GM21423 (cell line): ENCODE measurements around the gene TMED10.
"Not testable (repeated sequence)": the region's sequence is repeated elsewhere in the genome, so short reads cannot be mapped to it uniquely, and the experiment has no call there.

Source experiments
- ATAC-seq: cut with Tn5 transposase; IDR thresholded peaks from one replicate; pipeline ENCODE4 v1.9.1; 2021; ENCODE audit warnings: mild to moderate bottlenecking, moderate library complexity; ENCODE audit not compliant: unreplicated experiment

TMED10 gene

DNA sequence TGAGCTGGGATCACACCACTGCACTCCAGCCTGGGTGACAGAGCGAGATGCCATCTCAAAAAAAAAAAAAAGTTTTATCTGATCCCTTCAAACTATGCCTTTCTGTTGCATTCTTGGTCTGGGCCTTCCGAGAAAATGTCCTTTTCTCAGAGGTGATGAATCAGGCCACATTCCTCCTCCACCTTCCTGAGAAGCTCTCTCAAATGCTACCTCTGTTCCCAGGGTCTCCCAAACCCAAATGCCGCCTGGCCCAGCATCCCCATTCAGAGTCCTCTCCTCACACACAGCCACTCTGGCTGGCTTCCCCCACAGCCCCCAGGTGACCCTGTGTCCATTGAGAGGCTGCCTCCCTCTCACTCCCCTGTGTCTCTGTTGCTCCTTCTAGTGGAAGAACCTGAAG, 19.7 kb upstream of the TMED10 start:
- no peak for ATAC-seq

- no peak for ATAC-seq
Observed at GRCh38 chr14:75191100-75191499, 14.7 kb upstream of the TMED10 start.

DNA sequence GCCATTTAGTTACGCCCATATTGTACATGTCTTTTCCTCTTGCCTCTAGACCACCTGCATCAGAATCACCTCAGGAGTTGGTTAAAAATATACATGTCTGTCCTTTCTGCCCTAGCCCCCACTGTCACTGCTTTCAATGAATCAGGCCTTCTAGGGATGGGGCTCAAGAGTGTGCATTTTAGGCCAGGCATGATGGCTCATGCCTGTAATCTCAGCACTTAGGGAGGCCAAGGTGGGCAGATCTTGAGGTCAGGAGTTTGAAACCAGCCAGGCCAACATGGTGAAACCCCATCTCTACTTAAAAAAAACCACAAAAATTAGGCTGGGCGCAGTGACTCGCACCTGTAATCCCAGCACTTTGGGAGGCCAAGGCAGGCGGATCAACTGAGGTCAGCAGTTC, 13.6 kb upstream of the TMED10 start:
- ATAC-seq = no peak

- no peak for ATAC-seq
Observed at GRCh38 chr14:75188520-75189268, 12.3 kb upstream of the TMED10 start.

DNA sequence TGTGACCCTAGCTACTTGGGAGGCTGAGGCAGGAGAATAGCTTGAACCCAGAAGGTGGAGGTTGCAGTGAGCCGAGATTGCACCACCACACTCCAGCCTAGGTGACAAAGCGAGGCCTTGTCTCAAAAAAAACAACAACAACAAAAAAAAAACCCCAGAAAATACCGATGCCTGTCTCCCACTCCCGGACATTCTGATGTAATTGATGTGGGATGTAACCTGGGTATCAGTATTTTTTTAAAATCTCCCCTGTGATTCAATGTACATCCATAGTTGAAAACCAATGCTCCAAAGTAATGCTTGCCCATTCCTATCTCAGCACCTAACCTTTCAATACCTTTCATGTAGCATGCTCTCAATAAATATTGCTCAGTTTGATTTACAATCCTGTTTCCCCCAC, 11.7 kb upstream of the TMED10 start:
- no peak for ATAC-seq

DNA sequence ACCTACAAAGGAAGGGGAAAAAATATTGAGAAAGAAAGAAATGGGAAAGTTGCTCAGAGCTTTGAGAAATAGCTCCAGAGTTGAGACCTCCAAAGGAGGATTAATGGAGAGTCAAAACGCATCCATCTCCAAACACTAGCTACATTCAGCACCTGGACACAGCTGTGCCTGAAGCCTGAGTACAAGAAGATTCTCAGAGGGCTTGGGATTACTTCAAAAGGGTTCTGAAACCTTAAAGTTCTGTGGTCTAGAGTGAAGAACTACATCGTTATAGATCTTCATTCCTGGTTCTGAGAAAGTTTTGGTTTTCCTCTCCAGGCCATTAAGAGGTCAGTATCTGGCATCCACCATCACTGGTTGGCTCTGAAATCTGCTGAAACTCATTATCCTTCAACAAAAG, 10.5 kb upstream of the TMED10 start:
- ATAC-seq = no peak

- ATAC-seq = no peak
Observed at GRCh38 chr14:75185251-75186040, 9.0 kb upstream of the TMED10 start.

GRCh38 chr14:75184492-75184891, 8.1 kb upstream of the TMED10 start:
- ATAC-seq = no peak

GRCh38 chr14:75184039-75184438, 7.6 kb upstream of the TMED10 start:
- ATAC-seq = no peak

GRCh38 chr14:75183225-75183624, 6.8 kb upstream of the TMED10 start:
- ATAC-seq = no peak

DNA sequence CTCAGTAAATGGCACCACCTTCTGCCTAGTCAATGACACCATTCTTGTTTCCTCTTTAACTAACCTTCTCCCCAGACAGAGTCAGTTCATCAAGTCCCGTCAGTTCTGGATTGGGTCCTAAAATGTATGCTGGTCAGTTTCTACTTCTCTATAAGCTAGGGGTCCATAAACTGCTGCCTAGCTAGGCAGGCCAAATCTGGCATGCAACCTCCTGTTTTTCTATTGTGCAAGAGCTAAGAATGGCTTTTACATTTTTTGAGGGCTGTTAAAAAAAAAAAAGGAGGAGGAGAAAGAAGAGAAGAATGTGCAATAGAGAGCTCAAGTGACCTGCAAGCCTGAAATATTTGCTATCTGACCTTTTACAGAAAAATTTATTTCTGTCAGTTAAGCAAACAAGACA, 6.4 kb upstream of the TMED10 start:
- ATAC-seq = no peak

DNA sequence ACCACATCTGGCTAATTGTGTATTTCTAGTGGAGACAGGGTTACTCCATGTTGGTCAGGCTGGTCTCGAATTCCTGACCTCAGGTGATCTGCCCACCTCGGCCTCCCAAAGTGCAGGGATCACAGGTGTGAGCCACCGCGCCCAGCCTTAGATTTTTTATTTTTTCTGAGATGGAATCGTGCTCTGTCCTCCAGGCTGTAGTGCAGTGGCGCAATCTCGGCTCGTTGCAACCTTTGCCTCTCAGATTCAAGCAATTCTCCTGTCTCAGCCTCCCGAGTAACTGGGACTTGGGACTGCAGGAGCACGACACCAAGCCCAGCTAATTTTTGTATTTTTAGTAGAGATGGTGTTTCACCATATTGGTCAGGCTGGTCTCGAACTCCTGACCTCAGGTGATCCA, 5.8 kb upstream of the TMED10 start:
- ATAC-seq = not testable (repeated sequence)

- no peak for ATAC-seq
Observed at GRCh38 chr14:75181293-75182062, 5.1 kb upstream of the TMED10 start.

DNA sequence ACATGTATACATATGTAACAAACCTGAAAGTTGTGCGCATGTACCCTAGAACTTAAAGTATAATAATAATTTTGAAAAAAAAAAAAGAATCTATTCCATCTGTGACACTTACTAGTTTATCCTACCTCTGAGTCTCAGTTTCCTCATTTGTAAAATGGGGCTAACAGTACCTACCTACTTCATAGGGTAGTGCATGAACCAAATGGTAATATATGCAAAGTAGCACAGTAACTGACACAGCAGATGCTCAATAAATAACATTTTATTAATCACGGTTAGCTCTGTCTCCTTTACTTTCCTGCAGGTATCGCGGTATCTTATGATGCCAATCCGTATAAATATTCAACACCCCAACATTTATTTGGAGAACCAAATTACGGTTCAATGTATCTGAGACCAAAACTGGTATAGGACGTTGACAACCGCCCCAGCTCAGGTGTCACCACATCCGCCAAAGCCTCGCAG, 703 bp downstream of the TMED10 start:
- ATAC-seq = no peak

DNA sequence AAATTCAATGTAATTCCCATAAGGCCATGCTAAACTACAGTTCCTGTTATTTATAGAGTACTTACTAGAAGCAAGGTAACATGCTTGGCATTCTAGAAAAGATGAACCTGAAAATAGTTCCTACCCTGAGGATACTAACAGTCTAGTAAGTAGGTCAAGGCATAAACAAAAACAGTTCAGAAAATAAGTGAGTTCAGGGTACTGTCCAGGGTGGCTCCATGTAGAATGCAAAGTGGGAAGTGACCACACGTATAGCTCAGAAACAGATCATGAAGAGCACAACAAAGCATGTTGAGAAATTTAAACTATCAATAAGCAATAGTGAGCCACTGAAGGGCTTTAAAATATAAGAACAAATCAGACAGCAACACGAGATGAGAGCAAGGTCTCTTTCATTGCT, 2.3 kb downstream of the TMED10 start:
- ATAC-seq = no peak

DNA sequence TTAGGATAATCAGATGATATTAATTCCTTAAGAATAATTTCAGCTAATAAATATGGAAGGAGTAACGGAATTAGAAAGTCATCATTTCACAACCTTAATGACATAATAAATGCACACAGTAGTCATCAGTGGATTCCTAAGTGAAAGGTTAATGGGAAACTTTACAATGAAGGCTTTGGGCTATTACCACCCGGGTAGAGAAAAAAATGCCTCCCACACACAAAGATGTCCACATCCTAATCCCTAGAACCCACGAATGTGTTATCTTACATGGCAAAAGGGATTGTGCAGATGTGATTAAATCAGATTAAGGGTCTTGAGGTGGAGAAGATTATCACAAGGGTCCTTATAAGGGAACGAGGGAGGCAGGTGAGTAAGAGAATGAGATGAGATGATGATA, 5.6 kb downstream of the TMED10 start:
- no peak for ATAC-seq

DNA sequence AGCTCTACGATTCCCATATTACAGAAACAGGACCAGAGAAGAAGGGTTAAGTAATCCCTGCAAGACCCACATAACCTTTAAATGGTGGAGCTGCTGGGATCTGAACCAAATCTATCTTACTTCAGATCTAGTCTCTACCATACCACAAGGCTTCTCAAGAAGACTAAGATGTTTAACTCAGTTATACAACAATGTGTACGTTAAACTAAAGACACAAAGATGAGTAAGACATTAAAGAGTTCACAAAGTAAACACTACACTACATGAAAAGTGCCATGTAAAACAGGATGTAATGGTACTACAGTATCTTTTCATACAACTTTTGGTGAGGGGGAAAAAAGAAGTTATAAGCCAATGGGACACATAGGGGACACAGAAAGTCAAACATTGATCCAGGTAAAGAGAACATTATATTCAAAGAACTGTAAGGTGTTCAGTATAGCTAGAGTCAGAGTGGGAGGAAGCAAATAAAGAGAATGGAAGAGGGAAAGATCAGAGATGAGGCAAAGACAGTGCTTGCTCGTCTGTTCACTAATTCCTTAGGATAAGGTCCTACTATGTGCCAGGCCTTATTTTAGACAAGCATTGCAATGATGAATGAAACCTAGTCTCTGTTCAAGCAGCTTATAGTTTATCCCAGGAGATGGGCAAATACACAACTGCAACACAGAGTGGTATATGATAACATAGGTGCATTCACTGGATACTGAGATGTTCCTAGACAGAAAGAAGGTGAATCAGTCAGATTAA, 7.7 kb downstream of the TMED10 start:
- no peak for ATAC-seq

GRCh38 chr14:75167325-75167724, 9.1 kb downstream of the TMED10 start:
- ATAC-seq = no peak

DNA sequence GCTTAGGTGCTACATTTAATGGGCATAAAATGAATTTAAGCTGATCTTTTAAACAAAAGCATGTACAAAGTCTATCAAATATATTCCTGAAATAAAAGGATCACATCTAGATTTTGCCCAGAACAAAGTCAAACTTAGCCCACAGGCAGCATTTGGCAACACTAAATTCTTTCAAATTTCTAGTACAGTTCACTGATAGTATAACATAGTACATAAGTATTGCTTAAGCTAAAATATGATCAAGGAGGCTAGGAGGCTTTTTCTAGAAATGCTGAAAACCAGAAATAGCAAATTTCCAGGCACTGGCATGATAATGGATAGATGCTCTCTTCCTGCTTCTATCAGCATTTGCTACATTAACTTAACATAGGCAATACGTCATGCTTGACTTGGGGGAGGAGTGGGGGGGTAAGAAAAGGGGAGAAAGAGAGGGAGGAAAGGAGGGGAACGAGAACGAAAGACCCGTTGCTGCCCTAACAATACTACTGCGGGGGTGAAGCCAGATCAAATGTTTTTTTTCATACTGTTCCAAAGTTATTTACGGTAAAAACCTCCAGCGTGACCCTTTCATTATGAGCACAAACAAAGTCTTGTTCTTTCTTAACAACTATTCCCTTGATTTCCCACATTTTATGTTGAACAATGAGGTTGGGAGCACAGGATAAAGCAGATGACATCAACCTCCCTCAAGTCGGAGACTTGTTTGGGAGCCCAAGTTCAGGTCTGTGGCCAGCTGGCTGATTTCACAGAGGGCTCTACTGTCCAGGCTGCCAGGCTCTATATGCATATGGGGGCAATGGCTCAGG, 10.6 kb downstream of the TMED10 start:
- ATAC-seq = no peak

GRCh38 chr14:75164809-75165208, 11.6 kb downstream of the TMED10 start:
- no peak for ATAC-seq
